NCI-H2171 (cell line): Measurements from ENCODE around the gene APBB2.
A peak's percentile ranks its signal among the peaks of the same experiment; 100 is the strongest.

Experiments
- DNase-seq: peaks from one replicate; lab custom pipeline; 2025; lab: John Stamatoyannopoulos, UW

APBB2 gene

DNA sequence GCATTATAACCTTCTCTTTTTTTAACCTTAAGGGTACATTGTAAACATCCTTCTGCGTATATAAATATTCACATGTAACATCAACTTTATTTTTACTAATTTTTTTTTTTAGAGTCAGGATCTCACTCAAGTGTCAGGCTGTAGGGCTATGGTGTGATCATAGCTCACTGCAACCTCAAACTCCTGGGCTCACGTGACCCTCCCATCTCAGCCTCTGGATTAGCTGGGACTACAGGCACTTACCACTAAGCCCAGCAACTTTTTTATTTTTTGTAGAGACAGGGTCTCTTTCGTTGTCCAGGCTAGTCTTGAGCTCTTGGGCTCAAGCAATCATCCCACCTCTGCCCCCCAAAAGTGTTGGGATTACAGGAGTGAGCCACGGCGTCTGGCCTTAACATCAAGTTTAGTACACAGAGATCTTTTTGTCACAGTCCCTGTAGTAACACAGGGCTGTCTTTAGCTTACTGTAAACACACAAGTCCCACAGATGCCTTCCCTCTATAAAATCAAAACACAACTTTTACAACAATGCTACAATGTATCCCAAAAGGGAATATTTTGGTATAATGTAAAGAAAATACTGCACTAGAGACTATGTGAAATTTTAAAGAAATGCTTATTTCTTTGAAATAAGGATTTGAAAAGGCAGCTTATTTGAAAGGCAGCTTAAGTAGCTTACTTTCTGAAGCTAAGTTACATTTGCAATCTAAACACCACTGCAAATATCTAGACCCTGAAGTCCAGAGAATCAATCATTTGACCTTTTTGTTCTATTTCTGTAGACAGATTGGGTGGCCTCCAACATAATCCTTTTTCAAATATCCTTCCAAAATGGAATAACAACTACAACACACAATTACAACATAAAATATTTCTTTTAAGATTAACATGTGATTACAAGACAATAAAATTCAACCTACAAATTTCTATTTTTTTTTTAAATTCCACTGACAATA, 116.0 kb downstream of the APBB2 start:
- DNase-seq = no peak

DNA sequence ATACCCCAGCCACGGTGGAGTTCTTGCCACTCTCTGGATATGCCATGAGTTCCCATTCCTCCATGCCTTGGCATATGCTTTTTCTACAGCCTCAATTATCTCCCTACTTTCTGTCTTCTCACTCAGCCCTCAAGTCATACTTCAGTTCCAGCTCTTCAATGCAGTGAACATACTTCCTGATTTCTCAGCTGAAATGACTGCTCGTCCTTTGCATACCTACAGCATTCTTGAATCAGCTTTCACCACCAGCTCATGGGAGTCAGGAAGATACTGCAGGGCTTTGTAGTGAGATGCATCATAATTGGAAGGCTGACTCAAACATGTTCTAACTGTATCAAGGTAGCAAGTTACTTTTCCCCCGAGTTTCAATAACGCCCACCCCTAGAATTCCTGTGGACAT, 118.4 kb downstream of the APBB2 start:
- no peak for DNase-seq

DNA sequence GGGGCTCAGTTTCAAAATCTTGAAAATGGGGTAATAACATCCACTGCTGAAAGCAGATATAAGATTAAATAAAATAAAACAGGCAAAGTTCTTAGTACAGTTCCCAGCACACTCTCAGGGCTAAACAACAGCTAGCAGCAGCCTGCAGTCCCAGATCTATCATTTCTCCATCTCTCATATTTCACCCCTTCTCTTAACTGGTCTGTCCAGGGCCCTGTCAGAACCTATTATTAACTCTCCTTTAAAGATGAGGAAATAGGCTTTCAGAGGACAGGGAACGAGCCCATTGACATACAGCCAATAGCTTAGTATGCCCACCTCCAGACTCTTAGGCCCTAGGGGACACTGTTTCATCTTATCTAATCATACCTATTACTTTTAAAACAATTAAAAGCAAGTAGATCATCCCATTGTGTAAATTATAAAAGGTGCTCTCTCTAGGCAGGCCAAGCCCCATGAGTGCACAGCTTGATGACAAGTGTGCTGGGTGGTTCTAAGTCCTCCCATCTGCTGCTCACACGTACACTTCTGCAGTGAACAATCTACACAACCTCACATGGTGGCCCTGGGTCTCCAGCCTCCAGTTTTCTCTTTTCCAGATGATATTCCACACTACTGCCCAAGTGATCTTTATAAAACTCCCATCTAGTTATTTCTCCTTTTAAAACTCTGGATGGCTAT, 119.0 kb downstream of the APBB2 start:
- no peak for DNase-seq

DNA sequence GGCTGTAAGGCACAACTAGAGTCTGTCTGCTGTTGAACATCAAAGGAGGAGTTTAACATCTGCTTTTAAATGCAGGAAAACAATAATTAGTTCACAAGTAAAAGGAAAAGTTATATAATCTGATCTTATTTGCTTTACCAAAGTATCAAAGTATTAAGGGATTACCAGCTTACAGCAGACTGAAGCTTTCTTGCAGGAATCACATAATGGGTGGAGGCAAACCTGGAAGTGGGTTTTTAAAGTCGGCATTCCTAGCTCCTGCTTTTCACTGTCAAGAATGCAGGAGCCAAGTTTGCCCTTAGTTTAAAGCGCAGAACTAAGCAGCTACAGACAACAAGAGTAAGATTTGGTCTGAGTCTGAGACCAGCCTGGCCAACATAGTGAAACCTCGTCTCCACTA, 122.2 kb downstream of the APBB2 start:
- DNase-seq = no peak

DNA sequence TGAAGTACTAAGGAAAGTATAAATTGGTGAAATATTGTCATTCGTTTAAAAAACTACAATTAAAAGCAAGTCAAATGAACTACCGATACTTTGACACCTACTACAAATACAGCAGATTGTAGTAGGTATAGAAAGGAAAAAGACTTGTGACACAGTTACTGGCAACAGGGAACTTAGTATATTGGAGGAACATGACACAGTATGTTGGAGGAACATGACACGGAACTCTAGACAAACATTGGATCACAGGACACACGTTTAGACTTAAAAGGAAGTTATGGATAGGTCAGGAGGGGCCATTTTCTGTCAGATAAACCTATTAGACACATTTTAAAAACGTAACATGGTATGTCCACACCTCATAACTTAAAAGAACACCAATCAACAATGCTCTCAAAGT, 132.5 kb downstream of the APBB2 start:
- no peak for DNase-seq

DNA sequence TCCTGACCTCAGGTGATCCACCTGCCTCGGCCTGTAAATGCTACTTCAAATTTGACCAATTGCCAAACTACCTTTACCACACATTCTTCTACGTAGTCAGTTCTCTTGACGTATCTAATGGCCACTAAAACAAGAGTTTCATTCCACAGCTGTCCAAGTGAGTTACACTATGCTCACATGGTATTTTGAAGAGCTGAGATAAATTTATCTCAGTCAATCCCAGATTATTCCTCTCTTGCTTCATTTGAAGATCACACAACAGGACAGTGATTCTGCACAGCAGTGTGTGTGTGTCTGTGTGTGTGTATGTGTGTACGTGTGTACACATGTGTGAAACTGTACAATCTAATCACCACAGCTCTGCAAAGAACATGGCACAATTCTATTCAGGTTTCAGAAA, 133.4 kb downstream of the APBB2 start:
- DNase-seq = no peak

DNA sequence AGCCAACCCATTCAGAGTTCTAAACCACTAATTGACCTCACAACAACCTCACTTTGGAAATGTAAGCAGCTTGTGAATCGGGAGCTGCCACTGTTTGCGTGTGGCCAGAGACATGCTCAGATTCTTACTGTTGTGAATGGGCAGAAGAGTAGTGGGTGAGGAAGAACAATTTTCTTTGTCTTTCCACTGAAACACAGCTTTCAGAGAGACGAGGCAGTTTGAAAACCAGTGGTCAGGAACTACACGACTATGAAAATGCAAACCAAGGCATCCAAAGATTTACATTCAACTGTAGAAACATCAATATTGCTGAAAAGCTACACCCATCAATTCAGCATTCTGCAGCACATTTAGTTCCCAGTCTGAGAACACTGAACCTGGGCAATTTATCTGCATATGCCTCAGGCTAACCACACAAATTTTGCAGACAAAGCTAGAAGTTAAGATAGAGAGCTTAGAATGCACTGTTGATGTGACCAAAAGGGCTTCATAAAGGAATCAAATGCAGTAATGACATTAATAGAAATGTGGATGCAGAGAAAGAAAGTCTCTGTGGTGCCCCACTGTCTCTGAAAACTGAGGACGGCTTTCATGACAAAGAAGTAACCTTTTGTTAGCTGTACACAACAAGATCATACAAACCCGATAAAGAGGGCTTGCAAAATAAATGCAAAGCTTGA, 134.3 kb downstream of the APBB2 start:
- no peak for DNase-seq

DNA sequence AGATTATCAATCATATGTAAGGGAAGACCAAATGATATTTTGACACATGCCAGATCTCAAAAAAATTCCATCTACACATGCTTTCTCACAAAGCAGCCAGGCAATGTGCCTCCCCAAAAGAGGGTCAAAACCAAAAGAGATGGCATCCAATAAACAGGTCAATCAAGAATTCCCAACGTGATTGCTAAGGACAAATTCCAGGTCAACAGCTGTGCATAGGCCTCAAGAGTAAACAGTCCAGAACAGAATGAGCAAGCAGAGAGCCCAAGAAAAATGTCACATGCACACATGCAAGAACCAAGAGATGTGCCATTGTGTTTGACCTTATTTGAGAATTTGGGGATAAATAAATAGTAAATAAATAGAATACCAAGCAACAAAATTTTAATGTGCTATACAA, 136.7 kb downstream of the APBB2 start:
- no peak for DNase-seq

DNA sequence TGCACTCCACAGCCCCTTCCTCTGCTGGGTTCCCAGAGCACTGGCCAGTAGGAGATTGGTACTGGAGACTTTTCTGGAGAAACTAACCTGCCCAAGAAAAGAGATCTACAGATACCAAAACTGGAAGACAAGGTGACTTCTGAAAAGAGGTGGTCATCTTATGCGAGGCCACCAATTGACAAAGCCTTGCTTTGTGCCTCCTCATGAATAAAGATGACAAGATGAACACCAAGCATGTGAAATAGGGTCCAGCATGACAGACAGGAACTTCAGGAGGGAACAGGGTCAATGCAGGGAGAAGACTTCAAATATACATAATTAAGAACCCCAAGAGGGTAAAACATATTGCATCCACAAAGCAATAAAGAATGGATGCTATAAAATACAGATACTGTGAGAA, 137.9 kb downstream of the APBB2 start:
- DNase-seq = no peak

DNA sequence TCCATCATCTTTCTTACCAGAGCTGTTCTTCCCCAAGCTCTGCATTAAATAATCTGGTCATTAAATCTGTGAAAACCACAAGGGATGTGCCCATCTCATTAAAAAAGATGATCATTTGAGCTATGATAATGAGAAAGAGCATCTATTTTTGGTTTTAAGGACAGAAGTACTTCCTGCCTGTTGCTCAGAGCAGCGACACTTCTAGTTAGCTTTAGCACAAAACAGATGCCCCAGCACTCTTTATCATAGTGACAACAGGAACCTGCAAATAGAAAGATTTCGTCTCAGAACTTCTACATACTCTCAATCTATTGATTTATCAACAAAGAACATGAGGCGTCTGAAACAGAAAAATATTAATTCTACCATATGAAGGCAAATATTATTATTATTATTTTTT, 140.1 kb downstream of the APBB2 start:
- DNase-seq = no peak

DNA sequence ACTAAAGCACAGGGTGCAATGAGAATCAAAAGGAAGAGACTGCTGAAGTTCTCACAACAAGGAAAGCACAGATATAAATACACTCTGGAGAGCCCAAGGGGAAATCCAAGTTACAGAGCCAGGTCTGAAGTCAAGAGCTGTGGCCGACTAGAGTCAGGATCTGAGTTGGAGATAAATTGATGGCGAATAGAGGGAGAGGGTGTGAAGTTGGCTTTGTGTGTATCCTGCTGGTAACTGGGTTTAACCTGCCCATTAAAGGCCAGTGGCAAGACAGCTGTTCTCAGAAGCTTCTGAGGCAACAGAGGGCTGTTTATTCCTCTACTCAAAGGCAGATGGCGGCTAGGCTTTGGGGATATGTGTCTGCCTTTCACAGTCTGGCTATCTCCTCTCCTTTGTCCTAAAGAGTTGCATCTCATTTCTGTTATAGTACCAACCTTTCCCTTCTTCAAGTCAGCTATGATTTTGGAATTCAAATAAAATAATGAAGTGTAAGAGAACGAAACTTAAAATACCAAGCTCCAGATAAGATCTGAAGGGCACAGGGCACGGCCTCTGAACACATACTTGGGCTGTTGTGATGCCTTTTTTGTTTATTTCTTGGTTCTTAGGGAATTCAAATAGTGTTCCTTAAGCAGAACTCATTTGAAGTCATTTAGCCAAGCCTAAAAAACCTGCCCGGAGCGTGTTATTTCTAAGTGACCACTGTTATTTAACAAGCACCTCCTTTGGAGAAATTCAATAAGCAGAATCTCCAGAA, 142.1 kb downstream of the APBB2 start:
- DNase-seq = no peak

DNA sequence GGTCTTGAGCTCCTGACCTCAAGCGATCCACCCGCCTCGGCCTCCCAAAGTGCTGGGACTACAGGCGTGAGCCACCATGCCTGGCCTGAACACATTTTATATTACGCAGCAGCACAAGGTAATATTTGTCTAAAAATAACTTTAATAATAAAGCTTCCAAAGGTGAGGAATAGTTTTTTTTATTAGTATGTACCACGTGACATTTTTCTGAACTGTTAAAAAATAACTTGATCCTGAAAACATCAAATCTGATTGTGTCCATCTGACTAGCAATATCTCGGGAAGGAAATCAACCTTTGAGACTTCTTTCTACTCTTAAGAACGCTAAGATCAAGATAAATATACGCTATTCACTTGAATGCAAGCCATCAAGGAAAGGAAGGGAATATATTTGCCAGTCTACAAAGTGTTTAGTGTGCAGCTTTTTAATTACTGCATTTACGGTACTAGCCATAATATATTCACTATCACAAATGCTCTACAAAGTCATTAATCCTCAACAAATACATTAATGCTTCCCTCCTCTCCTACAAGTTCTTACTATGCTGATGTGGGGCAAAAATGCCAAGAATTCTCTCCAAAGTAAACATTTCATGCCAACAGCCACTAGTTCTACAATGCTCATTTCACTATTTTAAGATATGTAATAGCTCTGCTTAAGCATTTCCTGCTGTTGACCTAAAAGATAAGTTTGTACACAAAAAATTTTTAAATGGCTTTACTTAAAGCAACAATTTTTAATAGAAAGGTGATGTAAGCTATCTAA, 143.6 kb downstream of the APBB2 start:
- no peak for DNase-seq

DNA sequence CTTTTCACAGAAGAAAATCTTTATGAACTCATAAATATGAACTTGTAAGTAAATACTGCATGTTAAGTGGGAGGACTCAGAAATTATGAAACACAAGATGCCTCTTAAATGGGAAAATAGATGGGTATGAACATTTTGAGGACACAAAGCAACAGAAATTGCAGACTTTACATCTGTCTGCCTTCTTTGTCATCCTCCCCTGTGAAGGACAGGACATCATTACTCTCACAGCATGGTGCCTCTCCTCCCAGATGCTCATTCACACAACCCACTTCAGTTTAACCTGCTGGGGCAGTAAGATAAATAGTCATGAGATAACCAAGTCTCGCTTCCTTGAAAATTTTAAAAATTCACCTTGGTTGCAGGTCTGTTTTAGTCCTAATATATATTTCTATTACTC, 144.5 kb downstream of the APBB2 start:
- DNase-seq = peak; percentile 2

DNA sequence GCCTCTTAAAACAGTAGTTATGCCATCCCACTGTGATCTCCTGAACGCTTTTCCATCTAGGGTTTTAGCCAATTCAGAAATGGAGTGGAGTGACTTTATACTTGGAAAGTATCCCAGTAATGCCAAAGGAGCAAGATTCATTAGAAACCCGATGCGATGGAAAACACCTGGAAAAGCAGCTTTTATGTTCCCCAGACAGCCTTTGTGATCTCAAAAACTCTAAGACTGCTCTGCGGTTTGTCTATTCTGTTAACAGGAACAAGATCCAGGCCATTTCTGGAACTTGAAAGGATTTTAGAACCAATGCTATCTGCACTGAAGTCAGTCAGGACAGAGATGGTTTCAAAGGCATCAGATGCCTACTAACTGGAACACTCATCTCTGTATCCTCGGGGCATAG, 145.1 kb downstream of the APBB2 start:
- DNase-seq = no peak

DNA sequence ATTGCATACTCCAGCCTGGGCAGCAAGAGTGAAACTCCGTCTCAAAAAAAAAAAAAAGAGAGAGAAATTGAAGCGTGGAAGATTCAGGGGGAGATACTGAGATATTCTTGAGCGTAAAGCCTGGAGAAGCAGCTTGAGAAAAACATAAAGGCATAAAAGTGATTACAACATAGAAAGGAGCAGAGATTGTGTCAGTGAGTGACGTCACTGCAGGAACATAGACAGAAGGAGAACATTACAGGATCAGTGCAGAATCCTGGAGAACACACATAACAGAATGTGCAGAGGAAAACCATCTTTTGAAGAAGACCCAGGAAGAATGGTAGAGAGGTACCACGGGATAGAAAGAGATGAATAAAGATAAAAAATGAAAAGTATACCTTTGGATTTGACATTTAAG, 147.0 kb downstream of the APBB2 start:
- no peak for DNase-seq

DNA sequence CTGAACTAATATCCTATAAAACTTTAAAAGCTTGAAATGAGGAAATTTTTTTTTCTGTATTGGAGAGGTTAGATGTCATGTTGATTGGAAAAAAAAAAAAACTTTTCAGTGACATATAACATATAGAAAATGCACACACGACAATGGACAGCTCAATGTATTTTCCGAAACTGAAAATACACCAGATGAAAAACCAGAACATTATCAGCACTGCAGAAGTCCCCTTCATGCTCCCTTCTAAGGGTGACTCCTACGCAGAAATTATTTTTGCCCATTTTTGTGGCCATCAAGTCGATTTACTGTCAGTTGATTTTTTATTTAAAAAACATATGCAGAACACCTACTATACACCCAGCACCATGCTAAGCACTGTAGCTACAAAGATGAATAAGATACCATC, 148.3 kb downstream of the APBB2 start:
- DNase-seq = no peak

DNA sequence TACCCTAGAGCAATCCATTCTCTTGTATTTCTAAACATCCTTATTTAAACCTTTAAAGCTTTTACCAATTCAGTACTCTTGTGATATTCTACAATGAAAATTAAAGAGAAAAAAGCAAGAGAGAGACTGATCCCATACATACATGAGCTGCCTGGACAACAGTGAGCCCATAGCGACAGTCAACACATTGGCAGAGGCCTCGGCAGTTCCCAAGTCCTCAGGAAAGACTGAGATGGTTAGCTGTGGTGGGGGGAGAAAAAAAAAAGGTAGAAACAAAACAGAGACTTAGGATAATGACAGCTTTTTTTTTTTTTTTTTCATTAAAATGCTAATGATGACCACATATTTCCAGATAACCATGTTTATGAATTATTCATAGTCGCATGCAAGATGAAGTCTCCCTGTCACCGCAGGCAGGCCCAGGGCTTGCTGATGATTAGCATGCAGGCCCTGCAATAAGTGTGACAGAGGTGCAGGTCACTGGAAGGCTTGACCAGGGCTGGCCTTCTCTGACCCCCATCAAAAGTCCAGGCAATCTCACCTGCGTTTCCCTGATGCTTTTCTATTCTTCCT, 148.8 kb downstream of the APBB2 start:
- no peak for DNase-seq

DNA sequence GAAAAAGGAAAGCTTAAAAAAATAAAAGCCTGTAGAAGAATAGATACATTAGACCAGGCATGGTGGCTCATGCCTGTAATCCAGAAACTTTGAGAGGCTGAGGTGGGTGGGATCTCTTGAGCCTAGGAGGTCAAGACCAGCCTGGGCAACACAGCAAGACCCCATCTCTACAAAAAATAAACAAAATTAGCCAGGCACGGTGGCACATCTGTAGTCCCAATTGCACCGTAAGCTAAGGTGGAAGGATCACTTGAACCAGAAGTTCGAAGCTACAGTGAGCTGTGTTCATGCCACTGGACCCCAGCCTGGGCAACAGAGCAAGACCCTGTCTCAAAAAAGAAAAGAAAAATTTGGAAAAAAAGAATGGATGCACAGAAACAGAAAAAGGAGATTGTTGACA, 149.4 kb downstream of the APBB2 start:
- DNase-seq = no peak

DNA sequence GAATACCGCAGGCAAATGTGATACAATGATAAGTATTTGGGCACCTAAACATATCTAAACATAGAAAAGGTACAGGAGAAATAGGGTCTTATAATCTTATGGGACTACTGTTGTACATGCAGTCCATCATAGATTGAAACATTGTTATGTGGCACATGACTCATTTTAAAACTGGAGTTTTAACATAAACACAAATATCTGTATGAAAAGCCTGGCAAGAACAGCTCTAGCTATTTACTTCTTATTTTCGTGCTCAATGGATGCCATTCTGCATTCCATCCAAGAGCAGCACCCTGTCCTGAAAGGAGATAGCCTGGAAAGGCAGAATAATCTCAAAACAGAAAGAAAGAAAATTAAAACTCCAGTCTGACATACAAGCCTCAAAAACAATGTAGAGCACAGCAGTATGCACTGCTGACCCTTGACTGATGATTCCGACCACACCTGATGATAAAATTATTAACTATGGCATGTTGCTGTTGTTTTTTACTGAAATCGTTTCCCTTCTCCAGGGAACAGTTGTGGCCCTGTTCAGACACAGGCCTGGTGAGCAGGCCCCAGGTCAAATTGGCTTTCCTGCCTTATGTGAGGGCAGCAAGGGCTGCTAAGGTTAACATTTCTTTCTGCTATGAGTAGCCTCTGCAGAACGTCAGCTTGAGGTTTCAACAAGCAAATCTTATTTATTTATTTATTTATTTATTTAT, 152.7 kb downstream of the APBB2 start:
- DNase-seq = no peak
